Stomach smooth muscle (tissue), 2 donors: ENCODE results near the gene C11orf97.
"Not testable (repeated sequence)": the region's sequence is repeated elsewhere in the genome, so short reads cannot be mapped to it uniquely, and the experiment has no call there.

Experiments used
- H3K27ac ChIP-seq: one replicate; pipeline ENCODE4 v1.7.0; 2013; ENCODE audit warnings: mild to moderate bottlenecking, low read length, inconsistent platforms
- H3K27me3 ChIP-seq, 2 donors: one replicate each; pipeline ENCODE4 v1.7.0; 2013; ENCODE audit warnings: low read length in 2 of 2; ENCODE audit not compliant: insufficient read depth in 2 of 2, control insufficient read depth in 1 of 2
- H3K36me3 ChIP-seq, 2 donors: one replicate each; pipeline ENCODE4 v1.7.0; 2013; ENCODE audit warnings: low read length in 2 of 2; ENCODE audit not compliant: control insufficient read depth in 2 of 2, insufficient read depth in 2 of 2
- H3K4me1 ChIP-seq: one replicate; pipeline ENCODE4 v1.7.0; 2013; ENCODE audit warnings: low read length; ENCODE audit not compliant: control insufficient read depth, insufficient read depth
- H3K4me3 ChIP-seq, 2 donors: one replicate each; pipeline ENCODE4 v1.7.0; 2013; ENCODE audit warnings: low read length in 2 of 2
- H3K9ac ChIP-seq, 2 donors: one replicate each; pipeline ENCODE4 v1.7.0; 2013; ENCODE audit warnings: low read length in 2 of 2, mild to moderate bottlenecking in 1 of 2
- H3K9me3 ChIP-seq, 2 donors: one replicate each; pipeline ENCODE4 v1.7.0; 2013; ENCODE audit warnings: low read length in 2 of 2; ENCODE audit not compliant: control insufficient read depth in 2 of 2
- donor health status: healthy.
- donor health status: Pancreatic carcinoma.

The C11orf97 gene

GRCh38 chr11:94557992-94558391, 45.7 kb downstream of the C11orf97 start:
- no peaks in the 10 kb centered on the region for H3K4me1 ChIP-seq
- H3K27ac ChIP-seq: no peak overlapping the region
- H3K4me3 ChIP-seq: no peak overlapping the region
- H3K36me3 ChIP-seq: no peaks in the 10 kb centered on the region
- no peaks in the 10 kb centered on the region for H3K27me3 ChIP-seq
- H3K9me3 ChIP-seq: no peaks in the 10 kb centered on the region
- no peak overlapping the region for H3K9ac ChIP-seq

GRCh38 chr11:94558468-94558867, 46.2 kb downstream of the C11orf97 start:
- Histone ChIP-seq H3K36me3 (no peaks in the 10 kb centered on the region), H3K4me1 (no peaks in the 10 kb centered on the region), H3K9me3 (no peaks in the 10 kb centered on the region), H3K27me3 (no peaks in the 10 kb centered on the region), H3K9ac (no peak overlapping the region), H3K27ac (no peak overlapping the region), H3K4me3 (no peak overlapping the region)

- H3K36me3 ChIP-seq: no peaks in the 10 kb centered on the region
- H3K27me3 ChIP-seq: no peaks in the 10 kb centered on the region
- no peaks in the 10 kb centered on the region for H3K9me3 ChIP-seq
- no peaks in the 10 kb centered on the region for H3K4me1 ChIP-seq
- H3K27ac ChIP-seq: no peak overlapping the region
- no peak overlapping the region for H3K4me3 ChIP-seq
- no peak overlapping the region for H3K9ac ChIP-seq
These were observed 46.7 kb downstream of the C11orf97 start for GRCh38 chr11:94558932-94559331.

- no peaks in the 10 kb centered on the region for H3K27me3 ChIP-seq
- no peaks in the 10 kb centered on the region for H3K4me1 ChIP-seq
- H3K27ac ChIP-seq: no peak overlapping the region
- H3K9ac ChIP-seq: no peak overlapping the region
- no peaks in the 10 kb centered on the region for H3K36me3 ChIP-seq
- H3K9me3 ChIP-seq: no peaks in the 10 kb centered on the region
- no peak overlapping the region for H3K4me3 ChIP-seq
These were observed 47.1 kb downstream of the C11orf97 start for GRCh38 chr11:94559361-94559760.

- Histone ChIP-seq H3K4me3 (no peak overlapping the region), H3K9me3 (no peaks in the 10 kb centered on the region), H3K9ac (no peak overlapping the region), H3K27ac (no peak overlapping the region), H3K4me1 (no peaks in the 10 kb centered on the region), H3K36me3 (no peaks in the 10 kb centered on the region), H3K27me3 (no peaks in the 10 kb centered on the region)
These were observed 48.6 kb downstream of the C11orf97 start for GRCh38 chr11:94560834-94561233.

DNA sequence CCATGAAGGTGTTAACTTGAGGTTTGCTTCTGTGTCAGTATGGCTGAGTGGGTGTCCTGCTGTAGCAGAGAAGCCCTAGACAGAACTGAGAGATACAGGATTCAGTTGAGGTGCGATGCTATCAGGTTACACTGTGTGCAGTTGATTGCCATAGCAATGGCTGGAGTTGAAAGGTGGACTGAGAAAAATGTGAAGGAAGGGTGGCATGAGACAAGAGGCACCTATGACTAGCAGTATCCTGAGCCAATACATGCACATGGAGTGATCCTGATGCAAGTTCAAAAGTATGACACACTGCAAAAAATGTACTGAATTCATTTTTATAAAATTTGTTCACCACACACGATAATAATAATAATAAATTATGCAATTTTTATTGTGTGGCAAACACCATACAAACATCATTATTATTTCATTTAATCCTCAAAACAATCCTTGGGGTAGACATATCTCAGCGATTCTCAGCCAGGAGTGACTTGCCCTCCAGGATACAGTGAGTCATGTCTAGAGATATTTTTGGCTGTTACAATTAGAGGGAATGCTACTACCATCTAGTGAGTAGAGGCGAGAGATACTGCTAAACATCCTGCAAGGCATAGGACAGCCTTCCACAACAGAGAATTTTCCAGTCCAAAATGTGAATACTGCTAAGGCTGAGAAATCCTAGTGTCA, 51.1 kb downstream of the C11orf97 start:
- H3K4me3 ChIP-seq: no peak overlapping the region
- no peaks in the 10 kb centered on the region for H3K4me1 ChIP-seq
- no peaks in the 10 kb centered on the region for H3K9me3 ChIP-seq
- H3K9ac ChIP-seq: no peak overlapping the region
- H3K36me3 ChIP-seq: no peaks in the 10 kb centered on the region
- H3K27ac ChIP-seq: no peak overlapping the region
- no peaks in the 10 kb centered on the region for H3K27me3 ChIP-seq

GRCh38 chr11:94563848-94564467, 51.7 kb downstream of the C11orf97 start:
- Histone ChIP-seq H3K9ac (no peak overlapping the region), H3K4me3 (no peak overlapping the region), H3K27me3 (no peaks in the 10 kb centered on the region), H3K4me1 (no peaks in the 10 kb centered on the region), H3K9me3 (no peaks in the 10 kb centered on the region), H3K36me3 (peaks cover 0 to 2% of the 10 kb centered on the region in 2 donors), H3K27ac (no peak overlapping the region)

DNA sequence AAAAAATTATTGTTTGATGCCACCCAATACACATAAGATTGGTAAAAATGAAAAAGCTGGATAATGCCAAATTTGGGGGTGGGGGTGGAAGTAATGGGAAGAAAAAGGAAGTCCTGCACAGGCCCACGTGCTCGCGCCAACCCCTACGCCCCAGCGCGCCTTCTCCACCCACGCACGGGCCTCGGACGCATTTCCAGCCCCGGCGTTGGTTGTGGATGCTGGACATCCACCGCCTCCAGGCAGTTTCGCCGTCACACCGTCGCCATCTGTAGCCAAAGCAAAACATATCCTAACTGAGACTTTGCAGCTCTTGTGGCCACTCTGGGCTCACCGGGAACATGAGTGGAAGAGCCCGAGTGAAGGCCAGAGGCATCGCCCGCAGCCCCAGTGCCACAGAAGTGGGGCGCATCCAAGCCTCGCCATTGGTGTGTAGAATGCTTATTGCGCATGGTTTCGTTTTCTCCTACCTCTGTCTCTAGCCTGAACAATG, 55.0 kb downstream of the C11orf97 start, which contains the start of gene PIWIL4:
PIWIL4 (plus strand) TSS at position 188 of the 490 bp plus-strand sequence; CDS start at position 339, 151 bp downstream.
- Histone ChIP-seq H3K4me3 (no peak within 1 kb of the TSS), H3K27ac (no peak within 1 kb of the TSS), H3K9me3 (no peaks in the 10 kb centered on the region), H3K36me3 (peaks cover 0 to 2% of the 10 kb centered on the region in 2 donors), H3K4me1 (no peaks in the 10 kb centered on the region), H3K27me3 (no peaks in the 10 kb centered on the region), H3K9ac (no peak within 1 kb of the TSS)

DNA sequence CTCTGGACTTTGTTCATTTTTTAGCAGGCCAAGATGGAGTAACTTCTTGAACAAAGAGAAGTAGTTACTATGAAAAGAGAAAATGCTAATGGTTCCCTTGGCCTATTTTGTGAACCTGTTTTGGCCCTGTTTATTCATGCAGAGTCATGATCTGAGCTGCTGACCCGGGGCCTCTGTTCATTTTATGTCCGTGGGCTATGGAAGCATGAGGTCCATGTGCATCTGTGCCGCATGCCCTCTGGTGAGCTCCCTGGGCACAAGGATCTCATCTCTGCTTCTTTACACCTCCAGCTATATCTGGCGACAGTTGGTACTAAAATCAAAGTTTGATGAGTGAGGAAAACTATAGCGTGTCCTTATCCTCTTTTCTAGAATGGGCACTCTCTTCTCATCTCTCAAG, 55.9 kb downstream of the C11orf97 start:
- H3K36me3 ChIP-seq: peaks cover 0 to 2% of the 10 kb centered on the region in 2 donors
- no peaks in the 10 kb centered on the region for H3K27me3 ChIP-seq
- H3K9me3 ChIP-seq: no peaks in the 10 kb centered on the region
- H3K4me1 ChIP-seq: no peaks in the 10 kb centered on the region
- H3K9ac ChIP-seq: no peak overlapping the region
- H3K4me3 ChIP-seq: no peak overlapping the region
- no peak overlapping the region for H3K27ac ChIP-seq

- no peaks in the 10 kb centered on the region for H3K27me3 ChIP-seq
- H3K4me1 ChIP-seq: no peaks in the 10 kb centered on the region
- H3K27ac ChIP-seq: no peak overlapping the region
- no peak overlapping the region for H3K4me3 ChIP-seq
- no peak overlapping the region for H3K9ac ChIP-seq
- H3K9me3 ChIP-seq: no peaks in the 10 kb centered on the region
- H3K36me3 ChIP-seq: peaks cover 0 to 2% of the 10 kb centered on the region in 2 donors
These were observed 56.5 kb downstream of the C11orf97 start for GRCh38 chr11:94568717-94569116.

DNA sequence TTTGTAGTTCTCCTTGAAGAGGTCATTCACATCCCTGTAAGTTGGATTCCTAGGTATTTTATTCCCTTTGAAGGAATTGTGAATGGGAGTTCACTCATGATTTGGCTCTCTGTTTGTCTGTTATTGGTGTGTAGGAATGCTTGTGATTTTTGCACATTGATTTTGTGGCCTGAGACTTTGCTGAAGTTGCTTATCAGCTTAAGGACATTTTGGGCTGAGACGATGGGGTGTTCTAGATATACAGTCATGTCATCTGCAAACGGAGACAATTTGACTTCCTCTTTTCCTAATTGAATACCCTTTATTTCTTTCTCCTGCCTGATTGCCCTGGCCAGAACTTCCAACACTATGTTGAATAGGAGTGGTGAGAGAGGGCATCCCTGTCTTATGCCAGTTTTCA, 60.7 kb downstream of the C11orf97 start:
- not testable (repeated sequence) for H3K36me3 ChIP-seq, H3K9me3 ChIP-seq, H3K27ac ChIP-seq, H3K4me1 ChIP-seq, H3K9ac ChIP-seq, H3K4me3 ChIP-seq, H3K27me3 ChIP-seq
